Measurements from ENCODE around the gene KRTAP2-4. TPM values are rescaled to one million over a fixed set of nuclear protein-coding genes. Genes with fewer than 3 reads are reported as not detected.
"Not testable (repeated sequence)": the region's sequence is repeated elsewhere in the genome, so short reads cannot be mapped to it uniquely, and the experiment has no call there.

Gene KRTAP2-4
- total and polyA plus RNA-seq, 4 donors, result not detected

DNA sequence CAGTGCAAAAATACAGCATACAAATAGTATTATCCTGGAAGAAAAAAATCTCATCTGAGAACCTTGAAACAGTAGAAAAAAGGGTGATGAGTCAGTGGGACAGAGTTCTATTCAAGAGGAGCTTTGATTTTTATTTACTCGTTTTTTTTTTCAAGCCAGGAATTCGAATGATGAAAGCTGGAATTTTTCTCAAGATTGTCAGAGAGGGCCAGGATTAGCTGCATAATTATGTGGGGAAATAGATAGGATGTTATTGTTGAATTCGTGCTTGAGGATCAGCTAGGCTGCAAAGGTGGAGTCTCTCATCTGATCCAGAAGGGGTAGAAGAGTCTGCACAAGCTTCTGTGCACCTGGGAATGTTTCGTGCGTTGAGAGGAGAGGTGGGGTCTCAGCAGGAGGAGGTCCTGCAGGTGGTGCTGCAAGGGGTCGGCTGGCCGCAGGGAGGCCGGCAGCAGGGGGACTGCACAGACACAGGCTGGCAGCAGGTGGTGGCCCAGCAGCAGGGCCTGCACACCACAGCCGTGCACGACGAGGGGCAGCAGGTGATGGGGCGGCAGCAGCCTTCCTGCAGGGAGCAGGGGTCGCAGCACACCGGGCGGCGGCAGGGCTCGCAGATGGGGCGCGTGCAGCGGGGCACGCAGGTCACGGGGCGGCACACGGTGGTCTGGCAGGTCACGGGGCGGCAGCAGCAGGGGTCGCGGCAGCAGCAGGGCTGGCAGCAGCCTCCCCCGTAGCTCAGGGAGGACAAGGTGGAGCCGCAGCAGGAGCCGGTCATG is 6.2 kb downstream of the KRTAP2-4 start:
- 42% methylated on average over 6 of the region's 31 CpGs for WGBS (ENCODE audit: insufficient coverage)
- not testable (repeated sequence) for DNase-seq (ENCODE audit: low read depth in 4 of 6, low spot score in 6 of 6); H3K27ac ChIP-seq (ENCODE audit: low read depth, low read length); H3K36me3 ChIP-seq (ENCODE audit: control insufficient read depth, insufficient read depth, low read length); H3K9me3 ChIP-seq (ENCODE audit: control insufficient read depth, insufficient read depth, low read length); H3K4me1 ChIP-seq (ENCODE audit: control insufficient read depth, insufficient read depth, low read length); H3K27me3 ChIP-seq (ENCODE audit: control insufficient read depth, insufficient read depth, low read length); H3K4me3 ChIP-seq (ENCODE audit: low read depth, low read length)

GRCh38 chr17:41058741-41059140 is 6.9 kb downstream of the KRTAP2-4 start:
- no peak for DNase-seq (ENCODE audit: low read depth in 4 of 6, low spot score in 6 of 6)
- WGBS (ENCODE audit: insufficient coverage), result no CpG with 5 or more reads among the region's 5 CpGs
- no peak overlapping the region for H3K4me3 ChIP-seq (ENCODE audit: low read depth, low read length)
- H3K9me3 ChIP-seq (ENCODE audit: control insufficient read depth, insufficient read depth, low read length), result no peaks in the 10 kb centered on the region
- H3K27me3 ChIP-seq (ENCODE audit: control insufficient read depth, insufficient read depth, low read length), result no peaks in the 10 kb centered on the region
- no peak overlapping the region for H3K27ac ChIP-seq (ENCODE audit: low read depth, low read length)
- no peaks in the 10 kb centered on the region for H3K4me1 ChIP-seq (ENCODE audit: control insufficient read depth, insufficient read depth, low read length)
- H3K36me3 ChIP-seq (ENCODE audit: control insufficient read depth, insufficient read depth, low read length), result no peaks in the 10 kb centered on the region

DNA sequence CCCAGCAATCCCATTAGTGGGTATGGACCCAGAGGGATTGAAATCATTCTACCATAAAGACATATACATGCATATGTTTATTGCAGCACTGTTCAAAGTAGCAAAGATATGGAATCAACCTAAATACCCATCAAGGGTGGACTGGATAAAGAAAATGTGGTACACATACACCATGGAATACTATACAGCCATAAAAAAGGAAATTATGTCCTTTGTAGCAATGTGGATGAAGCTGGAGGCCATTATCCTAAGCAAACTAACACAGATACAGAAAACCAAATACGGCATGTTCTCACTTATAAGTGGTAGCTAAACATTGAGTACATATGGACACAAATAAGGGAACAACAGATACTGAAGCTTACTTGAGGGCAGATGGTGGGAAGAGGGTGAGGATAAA is 8.1 kb downstream of the KRTAP2-4 start:
- H3K4me1 ChIP-seq (ENCODE audit: control insufficient read depth, insufficient read depth, low read length), result no peaks in the 10 kb centered on the region
- no peaks in the 10 kb centered on the region for H3K36me3 ChIP-seq (ENCODE audit: control insufficient read depth, insufficient read depth, low read length)
- H3K27ac ChIP-seq (ENCODE audit: low read depth, low read length), result no peak overlapping the region
- H3K9me3 ChIP-seq (ENCODE audit: control insufficient read depth, insufficient read depth, low read length), result no peaks in the 10 kb centered on the region
- no CpG with 5 or more reads among the region's 1 CpG for WGBS (ENCODE audit: insufficient coverage)
- no peak overlapping the region for H3K4me3 ChIP-seq (ENCODE audit: low read depth, low read length)
- no peak for DNase-seq (ENCODE audit: low read depth in 4 of 6, low spot score in 6 of 6)
- no peaks in the 10 kb centered on the region for H3K27me3 ChIP-seq (ENCODE audit: control insufficient read depth, insufficient read depth, low read length)

DNA sequence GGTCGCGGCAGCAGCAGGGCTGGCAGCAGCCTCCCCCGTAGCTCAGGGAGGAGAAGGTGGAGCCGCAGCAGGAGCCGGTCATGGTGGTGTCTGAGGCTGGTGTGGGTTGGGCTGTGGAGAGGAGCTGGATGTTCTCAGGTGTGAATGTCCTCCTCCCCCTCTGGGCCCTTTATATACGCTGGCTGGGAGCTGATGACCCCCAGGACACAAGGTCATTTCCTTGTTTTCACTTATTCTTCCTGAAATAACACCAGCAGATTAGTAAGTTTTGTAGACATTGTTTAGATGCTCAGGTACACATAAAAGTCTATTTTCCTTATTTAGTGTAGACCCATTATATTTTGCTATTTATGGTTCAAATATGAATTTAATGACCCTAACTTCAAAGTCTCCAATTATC is 10.5 kb downstream of the KRTAP2-4 start, which contains the start of gene KRTAP2-2:
Gene KRTAP2-2, minus strand, starts transcription at position 101 of the 400 bp plus-strand sequence. Its CDS starts 19 bp downstream, at position 82.
- not testable (repeated sequence) for H3K27me3 ChIP-seq (ENCODE audit: control insufficient read depth, insufficient read depth, low read length); H3K27ac ChIP-seq (ENCODE audit: low read depth, low read length); H3K36me3 ChIP-seq (ENCODE audit: control insufficient read depth, insufficient read depth, low read length); H3K4me3 ChIP-seq (ENCODE audit: low read depth, low read length); DNase-seq (ENCODE audit: low read depth in 4 of 6, low spot score in 6 of 6); H3K9me3 ChIP-seq (ENCODE audit: control insufficient read depth, insufficient read depth, low read length); H3K4me1 ChIP-seq (ENCODE audit: control insufficient read depth, insufficient read depth, low read length)
- no CpG with 5 or more reads among the region's 6 CpGs for WGBS (ENCODE audit: insufficient coverage)

- not testable (repeated sequence) for H3K4me1 ChIP-seq (ENCODE audit: control insufficient read depth, insufficient read depth, low read length); H3K36me3 ChIP-seq (ENCODE audit: control insufficient read depth, insufficient read depth, low read length); H3K27me3 ChIP-seq (ENCODE audit: control insufficient read depth, insufficient read depth, low read length); DNase-seq (ENCODE audit: low read depth in 4 of 6, low spot score in 6 of 6); H3K27ac ChIP-seq (ENCODE audit: low read depth, low read length); H3K9me3 ChIP-seq (ENCODE audit: control insufficient read depth, insufficient read depth, low read length); H3K4me3 ChIP-seq (ENCODE audit: low read depth, low read length)
- WGBS (ENCODE audit: insufficient coverage), result 77% methylated on average over 7 of the region's 9 CpGs
Observed at GRCh38 chr17:41054556-41054955, 11.1 kb downstream of the KRTAP2-4 start.

GRCh38 chr17:41054025-41054424 is 11.7 kb downstream of the KRTAP2-4 start:
- Histone ChIP-seq H3K9me3 (ENCODE audit: control insufficient read depth, insufficient read depth, low read length) (no peaks in the 10 kb centered on the region), H3K36me3 (ENCODE audit: control insufficient read depth, insufficient read depth, low read length) (no peaks in the 10 kb centered on the region), H3K4me3 (ENCODE audit: low read depth, low read length) (no peak overlapping the region), H3K27me3 (ENCODE audit: control insufficient read depth, insufficient read depth, low read length) (no peaks in the 10 kb centered on the region), H3K4me1 (ENCODE audit: control insufficient read depth, insufficient read depth, low read length) (no peaks in the 10 kb centered on the region), H3K27ac (ENCODE audit: low read depth, low read length) (no peak overlapping the region)
- no peak for DNase-seq (ENCODE audit: low read depth in 4 of 6, low spot score in 6 of 6)
- WGBS (ENCODE audit: insufficient coverage), result 90% methylated on average over 3 of the region's 4 CpGs

- no peaks in the 10 kb centered on the region for H3K4me1 ChIP-seq (ENCODE audit: control insufficient read depth, insufficient read depth, low read length)
- no peak overlapping the region for H3K4me3 ChIP-seq (ENCODE audit: low read depth, low read length)
- no peak overlapping the region for H3K27ac ChIP-seq (ENCODE audit: low read depth, low read length)
- DNase-seq (ENCODE audit: low read depth in 4 of 6, low spot score in 6 of 6), result no peak
- H3K36me3 ChIP-seq (ENCODE audit: control insufficient read depth, insufficient read depth, low read length), result no peaks in the 10 kb centered on the region
- no peaks in the 10 kb centered on the region for H3K9me3 ChIP-seq (ENCODE audit: control insufficient read depth, insufficient read depth, low read length)
- no peaks in the 10 kb centered on the region for H3K27me3 ChIP-seq (ENCODE audit: control insufficient read depth, insufficient read depth, low read length)
Observed at GRCh38 chr17:41052566-41052965, 13.1 kb downstream of the KRTAP2-4 start.

- no peaks in the 10 kb centered on the region for H3K27me3 ChIP-seq (ENCODE audit: control insufficient read depth, insufficient read depth, low read length)
- 56% methylated on average over 2 of the region's 2 CpGs for WGBS (ENCODE audit: insufficient coverage)
- H3K36me3 ChIP-seq (ENCODE audit: control insufficient read depth, insufficient read depth, low read length), result no peaks in the 10 kb centered on the region
- no peak overlapping the region for H3K27ac ChIP-seq (ENCODE audit: low read depth, low read length)
- no peak for DNase-seq (ENCODE audit: low read depth in 4 of 6, low spot score in 6 of 6)
- H3K4me3 ChIP-seq (ENCODE audit: low read depth, low read length), result no peak overlapping the region
- no peaks in the 10 kb centered on the region for H3K4me1 ChIP-seq (ENCODE audit: control insufficient read depth, insufficient read depth, low read length)
- no peaks in the 10 kb centered on the region for H3K9me3 ChIP-seq (ENCODE audit: control insufficient read depth, insufficient read depth, low read length)
Observed at GRCh38 chr17:41049110-41049509, 16.6 kb downstream of the KRTAP2-4 start.

- peak in 1 of 6 donors; percentile 4 for DNase-seq (ENCODE audit: low read depth in 4 of 6, low spot score in 6 of 6)
- H3K4me1 ChIP-seq (ENCODE audit: control insufficient read depth, insufficient read depth, low read length), result no peaks in the 10 kb centered on the region
- H3K36me3 ChIP-seq (ENCODE audit: control insufficient read depth, insufficient read depth, low read length), result no peaks in the 10 kb centered on the region
- H3K27ac ChIP-seq (ENCODE audit: low read depth, low read length), result no peak overlapping the region
- no peaks in the 10 kb centered on the region for H3K9me3 ChIP-seq (ENCODE audit: control insufficient read depth, insufficient read depth, low read length)
- no peaks in the 10 kb centered on the region for H3K27me3 ChIP-seq (ENCODE audit: control insufficient read depth, insufficient read depth, low read length)
- WGBS (ENCODE audit: insufficient coverage), result 73% methylated on average over 3 of the region's 7 CpGs
- no peak overlapping the region for H3K4me3 ChIP-seq (ENCODE audit: low read depth, low read length)
Observed at GRCh38 chr17:41048441-41048840, 17.2 kb downstream of the KRTAP2-4 start.

- not testable (repeated sequence) for H3K4me3 ChIP-seq (ENCODE audit: low read depth, low read length); H3K36me3 ChIP-seq (ENCODE audit: control insufficient read depth, insufficient read depth, low read length); DNase-seq (ENCODE audit: low read depth in 4 of 6, low spot score in 6 of 6); H3K27me3 ChIP-seq (ENCODE audit: control insufficient read depth, insufficient read depth, low read length); H3K4me1 ChIP-seq (ENCODE audit: control insufficient read depth, insufficient read depth, low read length); H3K9me3 ChIP-seq (ENCODE audit: control insufficient read depth, insufficient read depth, low read length); H3K27ac ChIP-seq (ENCODE audit: low read depth, low read length)
- WGBS (ENCODE audit: insufficient coverage), result 44% methylated on average over 5 of the region's 33 CpGs
Observed at GRCh38 chr17:41046735-41047465, 18.8 kb downstream of the KRTAP2-4 start, which contains the start of gene KRTAP2-1. Gene KRTAP2-1 (minus strand): TSS chr17:41047316. CDS start chr17:41047267, 49 bp downstream.

Measured in spinal cord (tissue), 10 donors.